GM19240 (cell line): ENCODE data around the gene NSUN2.
"Not testable (repeated sequence)": the region's sequence is repeated elsewhere in the genome, so short reads cannot be mapped to it uniquely, and the experiment has no call there.

Experiments
- DNase-seq: peaks from one replicate; pipeline ENCODE4 v3.0.0; 2011; ENCODE audit warnings: low spot score; ENCODE audit not compliant: insufficient read length

The NSUN2 gene

GRCh38 chr5:6583049-6583880 is 49.6 kb downstream of the NSUN2 start:
- DNase-seq, result no peak

GRCh38 chr5:6582507-6583048 is 50.3 kb downstream of the NSUN2 start:
- no peak for DNase-seq

GRCh38 chr5:6581559-6582426 is 51.1 kb downstream of the NSUN2 start:
- no peak for DNase-seq

GRCh38 chr5:6581090-6581489 is 51.8 kb downstream of the NSUN2 start:
- DNase-seq, result no peak

GRCh38 chr5:6579535-6579934 is 53.3 kb downstream of the NSUN2 start:
- no peak for DNase-seq

GRCh38 chr5:6578676-6579343 is 54.0 kb downstream of the NSUN2 start:
- no peak for DNase-seq

GRCh38 chr5:6576861-6577501 is 55.9 kb downstream of the NSUN2 start:
- peak; percentile 50 for DNase-seq

GRCh38 chr5:6574537-6575245 is 58.2 kb downstream of the NSUN2 start:
- DNase-seq, result no peak

GRCh38 chr5:6574111-6574510 is 58.7 kb downstream of the NSUN2 start:
- DNase-seq, result no peak

GRCh38 chr5:6573651-6574101 is 59.2 kb downstream of the NSUN2 start:
- no peak for DNase-seq

GRCh38 chr5:6572825-6573380 is 59.9 kb downstream of the NSUN2 start:
- DNase-seq, result no peak

GRCh38 chr5:6572086-6572824 is 60.6 kb downstream of the NSUN2 start:
- no peak for DNase-seq

GRCh38 chr5:6571607-6572006 is 61.2 kb downstream of the NSUN2 start:
- not testable (repeated sequence) for DNase-seq

- DNase-seq, result no peak
Observed at GRCh38 chr5:6570530-6570929, 62.3 kb downstream of the NSUN2 start.

GRCh38 chr5:6568889-6569288 is 64.0 kb downstream of the NSUN2 start:
- DNase-seq, result no peak

- DNase-seq, result no peak
Observed at GRCh38 chr5:6568383-6568782, 64.5 kb downstream of the NSUN2 start.

- no peak for DNase-seq
Observed at GRCh38 chr5:6567835-6568234, 65.0 kb downstream of the NSUN2 start.

- no peak for DNase-seq
Observed at GRCh38 chr5:6567068-6567467, 65.8 kb downstream of the NSUN2 start.

GRCh38 chr5:6565492-6565891 is 67.4 kb downstream of the NSUN2 start:
- no peak for DNase-seq
